Stimulated activated CD8-positive, alpha-beta memory T cell treated with anti-CD3 and anti-CD28 coated beads, Interleukin-7, amount 100 ng/mL, for 24 hours (primary cell): ENCODE data around the gene RANBP9.

Experiments used
- DNase-seq: peaks from one replicate; pipeline ENCODE4 v3.0.0-alpha.2; 2020; ENCODE audit warnings: low read depth

RANBP9 gene

DNA sequence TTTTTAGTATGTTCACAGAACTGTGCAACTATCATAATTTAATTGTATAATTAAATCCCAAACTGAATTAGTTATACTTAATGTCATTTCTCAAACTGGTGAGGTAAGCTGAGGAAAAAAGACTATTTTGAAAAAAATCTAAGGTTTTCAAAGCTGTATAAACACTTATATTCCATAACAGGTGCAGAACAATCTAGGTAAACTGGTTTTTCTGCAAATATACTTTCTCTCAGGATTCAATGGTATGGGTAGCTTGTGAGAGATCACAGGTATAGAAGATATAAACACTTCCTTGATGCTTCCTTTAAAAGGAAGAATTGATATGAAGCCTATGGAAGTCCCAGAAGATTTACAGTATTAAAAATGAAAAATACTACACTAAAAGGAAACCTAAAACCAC is 62.8 kb downstream of the RANBP9 start:
- DNase-seq: no peak

DNA sequence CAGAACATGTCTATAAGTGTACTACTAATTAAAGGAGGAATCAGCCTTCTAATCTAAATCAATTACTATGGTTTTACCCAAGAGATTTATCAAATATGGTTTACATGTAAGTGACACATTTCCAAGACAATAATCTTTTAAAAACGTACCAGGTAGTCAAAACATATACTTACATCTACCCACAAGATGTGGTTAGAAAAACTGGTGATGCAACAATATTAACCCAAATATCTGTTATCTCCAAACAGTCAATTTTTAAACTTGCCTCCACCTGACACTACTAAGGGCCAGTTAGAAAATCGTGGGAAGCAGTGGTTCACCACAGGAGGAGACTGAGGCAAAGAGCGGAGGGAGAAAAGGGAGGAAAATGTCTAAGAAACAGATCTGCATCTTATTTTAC is 68.5 kb downstream of the RANBP9 start:
- DNase-seq: no peak

DNA sequence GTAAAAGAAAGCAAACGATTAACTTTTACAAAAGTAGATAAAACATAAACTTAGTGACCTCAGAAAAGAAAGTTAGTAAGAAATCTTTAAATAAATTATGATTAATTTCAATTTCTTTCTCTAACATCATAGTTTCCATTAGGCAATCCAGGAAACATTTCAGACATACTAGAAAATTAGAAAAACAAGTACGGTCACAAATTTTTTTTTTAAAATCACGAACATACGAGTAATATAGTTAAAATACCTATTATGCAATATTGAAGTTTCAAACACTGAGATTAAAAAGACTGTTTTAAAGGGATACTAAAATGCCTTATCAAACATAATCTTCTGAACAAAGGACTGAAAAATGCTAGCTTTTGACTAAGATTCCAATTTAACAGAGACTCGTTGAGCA is 70.3 kb downstream of the RANBP9 start:
- DNase-seq: no peak

DNA sequence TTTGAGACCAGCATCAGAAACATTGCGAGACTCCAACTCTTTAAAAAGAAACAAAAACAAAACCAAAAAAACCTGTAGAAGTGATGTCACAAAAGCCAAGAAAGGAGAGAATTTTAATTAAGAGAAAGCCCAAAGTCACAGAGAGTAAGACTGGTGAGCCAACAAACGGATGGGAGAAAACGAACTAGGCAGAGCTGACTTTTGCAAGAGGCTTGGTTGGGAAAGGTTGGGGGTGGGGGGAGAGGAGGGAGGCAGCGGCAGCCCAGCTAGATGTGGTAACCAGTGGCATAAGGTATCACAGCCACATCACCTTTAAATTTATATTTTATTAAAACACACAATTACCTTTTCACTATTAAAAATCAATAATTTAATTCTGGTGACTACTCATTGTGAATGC is 73.0 kb downstream of the RANBP9 start:
- no peak for DNase-seq

DNA sequence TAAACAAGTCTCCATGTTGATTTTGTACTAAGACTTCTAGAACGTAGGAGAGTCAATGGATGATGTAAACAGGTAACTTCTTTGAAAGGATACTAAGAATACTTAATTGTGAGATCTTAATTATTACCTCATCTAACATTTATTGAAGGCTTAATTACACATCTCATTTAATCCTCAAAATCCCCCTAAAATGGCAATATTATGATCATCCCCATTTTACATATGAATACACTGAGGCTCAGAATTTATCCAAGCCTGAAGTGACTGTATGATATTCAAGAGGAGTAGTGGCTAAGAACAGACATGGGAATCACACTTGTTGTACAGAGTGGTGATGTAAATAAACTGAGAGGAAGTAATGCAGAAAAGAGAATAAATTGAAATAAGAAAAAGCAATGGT is 73.6 kb downstream of the RANBP9 start:
- no peak for DNase-seq

DNA sequence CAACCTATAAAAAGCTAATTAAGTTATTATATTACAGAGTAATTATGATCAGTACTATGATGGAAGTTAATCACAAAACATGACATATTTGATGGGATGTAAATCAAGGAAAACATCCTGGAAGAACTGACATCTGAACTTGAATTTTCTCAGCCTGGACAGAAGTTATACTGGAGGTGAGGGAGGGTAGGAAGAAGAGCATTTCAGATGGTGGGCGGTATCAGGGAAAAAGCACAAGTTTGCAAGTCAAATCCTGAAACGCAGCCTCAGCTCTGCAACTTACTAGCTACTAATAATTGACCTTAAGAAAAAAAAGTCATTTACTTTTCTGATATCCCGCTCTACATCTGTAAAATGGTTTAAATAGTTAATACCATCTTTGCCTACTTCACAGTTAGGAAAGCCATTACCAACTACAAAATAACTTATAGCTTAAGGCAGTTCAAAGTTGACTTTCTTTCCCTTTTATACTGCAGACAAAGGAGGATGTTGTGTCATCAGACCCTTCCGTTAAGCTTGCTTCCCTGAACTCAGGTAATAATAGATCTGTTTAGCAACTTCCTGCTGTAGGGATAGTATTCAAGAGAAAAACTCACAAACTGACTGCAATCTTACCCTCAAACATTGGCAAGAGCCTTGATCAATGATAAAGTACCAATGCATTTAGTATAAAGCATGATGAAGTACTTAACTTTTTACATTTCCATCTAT is 75.5 kb downstream of the RANBP9 start:
- DNase-seq: no peak

DNA sequence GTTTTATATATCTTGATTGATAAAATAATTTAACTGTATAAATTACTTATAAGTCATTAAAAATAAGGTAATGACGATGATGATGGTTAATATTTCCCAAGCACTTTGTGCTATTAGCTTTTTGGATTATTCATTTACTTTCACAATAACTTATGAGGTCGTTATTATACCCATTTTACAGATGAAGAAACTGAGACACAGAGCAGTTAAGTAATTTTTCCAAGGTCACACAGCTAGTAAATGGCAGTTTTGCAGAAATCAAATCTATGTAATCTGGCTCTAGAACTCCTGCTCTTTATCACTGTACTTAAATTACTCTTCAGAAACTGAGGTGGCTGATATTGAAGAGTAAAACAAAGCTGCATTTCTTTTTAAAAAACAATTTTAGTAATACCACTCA is 78.3 kb downstream of the RANBP9 start:
- DNase-seq: no peak

DNA sequence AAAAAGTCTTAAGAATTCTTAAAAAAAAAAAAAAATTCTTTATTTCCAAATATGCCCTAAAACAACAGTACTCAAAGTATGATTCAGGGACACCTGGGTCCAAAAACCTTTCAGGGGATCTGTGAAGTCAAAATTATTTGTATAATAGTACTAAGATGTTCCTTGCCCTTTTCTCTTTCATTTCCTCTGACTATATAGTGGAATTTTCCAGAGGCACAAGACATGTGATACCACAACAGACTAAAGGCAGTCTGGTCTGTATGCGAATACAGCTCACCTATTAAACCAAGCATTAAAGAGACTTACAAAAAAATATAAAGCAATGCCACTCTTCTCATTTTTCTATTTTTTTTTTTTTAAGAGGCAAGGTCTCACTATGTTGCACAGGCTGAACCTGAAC is 81.1 kb downstream of the RANBP9 start:
- no peak for DNase-seq

DNA sequence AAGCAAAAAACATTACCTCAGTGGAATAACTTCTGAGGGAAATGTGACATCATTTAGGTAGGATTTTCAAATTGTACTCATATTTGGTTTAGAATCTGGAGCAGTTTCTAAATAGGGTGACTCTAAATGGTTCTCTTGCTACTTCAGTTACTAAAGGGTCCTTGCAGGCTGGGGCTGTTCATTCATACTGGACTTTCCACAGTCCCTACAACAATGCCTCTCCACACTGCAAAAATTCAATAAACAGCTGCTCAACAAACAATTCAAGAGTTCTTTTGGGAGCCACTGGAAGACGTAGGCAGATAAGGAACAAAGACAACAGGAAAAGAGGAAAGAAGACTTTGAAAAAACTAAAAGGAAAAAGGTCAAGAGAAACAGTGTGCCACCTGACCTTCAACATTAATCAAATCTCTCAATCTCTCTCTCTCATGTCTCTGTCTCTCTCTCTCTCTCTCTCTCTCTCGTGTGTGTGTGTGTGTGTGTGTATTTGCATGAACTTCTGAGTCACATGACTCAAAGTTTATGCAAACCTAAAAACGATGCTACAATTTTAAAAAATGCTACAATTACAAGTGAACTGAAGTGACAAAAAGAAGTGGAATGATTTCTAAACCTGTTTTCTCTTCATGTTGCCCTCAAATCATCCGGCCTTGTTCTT is 82.0 kb downstream of the RANBP9 start:
- no peak for DNase-seq

DNA sequence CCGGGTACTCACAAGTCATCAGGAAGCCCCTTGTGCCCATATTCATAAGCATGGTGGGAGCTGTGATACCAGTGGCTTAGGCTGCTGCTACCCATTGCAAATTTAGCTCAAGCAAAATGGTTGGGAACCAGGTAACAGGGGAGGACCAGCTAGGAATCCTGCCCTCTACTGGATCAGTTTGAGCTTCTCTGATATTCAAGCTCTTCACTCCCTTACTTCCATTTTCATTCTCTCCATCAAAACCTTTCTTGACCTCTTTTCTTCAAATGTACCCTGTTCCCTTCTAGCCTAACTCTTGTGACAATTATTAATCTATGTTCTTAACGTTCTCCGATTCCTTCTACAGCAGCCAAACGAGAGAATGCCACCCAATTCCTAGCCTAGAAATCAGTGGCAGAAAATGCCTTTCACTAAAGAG is 86.8 kb downstream of the RANBP9 start:
- no peak for DNase-seq

DNA sequence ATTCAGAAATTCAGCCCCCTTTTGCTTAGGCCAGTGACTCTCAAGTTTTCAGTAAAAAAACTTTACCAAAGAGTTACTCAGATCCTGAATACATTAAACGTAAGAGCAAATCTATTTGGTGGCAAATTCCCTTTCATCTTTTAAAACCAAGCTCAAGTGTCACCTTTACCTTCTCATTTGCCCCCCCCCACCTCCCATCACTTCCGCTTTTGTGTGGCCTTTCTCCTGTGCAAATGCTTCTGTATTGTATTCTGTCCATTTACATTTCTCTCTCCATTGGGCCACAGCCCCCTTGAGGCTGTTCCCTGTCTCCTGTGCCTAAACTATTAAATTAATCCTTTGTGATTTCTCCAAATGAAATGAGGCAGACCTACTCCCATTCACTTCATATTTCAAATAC is 94.6 kb downstream of the RANBP9 start:
- no peak for DNase-seq

DNA sequence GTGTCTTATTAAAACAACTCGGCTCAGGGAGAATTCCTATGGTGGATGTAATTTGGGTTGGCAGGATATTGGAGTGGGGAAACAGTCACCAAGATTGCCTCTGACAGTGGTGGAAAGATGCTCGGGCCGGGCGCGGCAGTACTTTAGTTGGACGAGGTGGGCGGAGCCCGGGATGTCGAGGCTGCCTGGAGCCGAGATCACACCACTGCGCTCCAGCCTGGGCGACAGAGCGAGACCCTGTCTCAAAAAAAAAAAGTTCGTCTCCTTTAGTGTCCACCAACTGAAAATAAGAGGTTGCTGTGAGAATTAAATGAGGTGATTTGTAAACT is 95.9 kb downstream of the RANBP9 start:
- peak; percentile 26 for DNase-seq

DNA sequence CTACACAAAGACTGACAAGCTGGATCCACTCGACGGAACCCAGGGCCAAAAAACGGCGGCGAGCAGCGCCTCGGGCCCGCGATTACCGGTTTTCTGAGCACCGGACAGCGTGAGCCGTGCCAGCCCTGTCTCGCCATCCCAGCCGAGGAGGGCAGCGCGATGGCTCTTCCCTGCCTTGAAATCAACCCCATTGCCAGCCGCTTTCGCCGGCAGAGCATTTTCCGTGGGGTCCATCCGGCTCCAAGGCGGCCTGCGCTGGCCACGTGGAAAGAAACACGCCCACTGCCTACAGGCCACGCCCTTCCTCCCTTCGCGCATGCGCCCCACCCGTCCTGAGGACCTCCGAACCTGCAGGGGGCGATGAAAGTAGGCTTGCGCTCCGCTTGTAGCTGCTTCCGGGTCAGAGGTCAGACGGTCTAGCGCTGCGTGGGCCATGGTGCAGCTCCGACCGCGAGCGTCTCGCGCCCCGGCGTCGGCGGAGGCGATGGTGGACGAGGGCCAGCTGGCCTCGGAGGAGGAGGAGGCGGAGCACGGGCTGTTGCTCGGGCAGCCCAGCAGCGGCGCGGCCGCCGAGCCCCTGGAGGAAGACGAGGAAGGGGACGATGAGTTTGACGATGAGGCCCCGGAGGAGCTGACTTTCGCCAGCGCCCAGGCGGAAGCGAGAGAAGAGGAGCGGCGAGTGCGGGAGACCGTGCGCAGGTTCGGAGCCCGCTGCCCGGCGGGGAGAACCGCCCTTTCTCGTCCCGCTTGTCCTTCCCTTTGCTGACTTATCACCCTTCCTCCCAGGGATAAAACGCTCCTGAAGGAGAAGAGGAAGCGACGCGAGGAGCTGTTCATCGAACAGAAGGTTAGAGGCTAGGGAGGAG is 96.5 kb downstream of the RANBP9 start, which contains the start of gene NOL7:
Gene NOL7 (plus strand): TSS at position 410 of the 866 bp plus-strand sequence. CDS start 24 bp downstream, at position 434.
- peak; percentile 96 for DNase-seq

DNA sequence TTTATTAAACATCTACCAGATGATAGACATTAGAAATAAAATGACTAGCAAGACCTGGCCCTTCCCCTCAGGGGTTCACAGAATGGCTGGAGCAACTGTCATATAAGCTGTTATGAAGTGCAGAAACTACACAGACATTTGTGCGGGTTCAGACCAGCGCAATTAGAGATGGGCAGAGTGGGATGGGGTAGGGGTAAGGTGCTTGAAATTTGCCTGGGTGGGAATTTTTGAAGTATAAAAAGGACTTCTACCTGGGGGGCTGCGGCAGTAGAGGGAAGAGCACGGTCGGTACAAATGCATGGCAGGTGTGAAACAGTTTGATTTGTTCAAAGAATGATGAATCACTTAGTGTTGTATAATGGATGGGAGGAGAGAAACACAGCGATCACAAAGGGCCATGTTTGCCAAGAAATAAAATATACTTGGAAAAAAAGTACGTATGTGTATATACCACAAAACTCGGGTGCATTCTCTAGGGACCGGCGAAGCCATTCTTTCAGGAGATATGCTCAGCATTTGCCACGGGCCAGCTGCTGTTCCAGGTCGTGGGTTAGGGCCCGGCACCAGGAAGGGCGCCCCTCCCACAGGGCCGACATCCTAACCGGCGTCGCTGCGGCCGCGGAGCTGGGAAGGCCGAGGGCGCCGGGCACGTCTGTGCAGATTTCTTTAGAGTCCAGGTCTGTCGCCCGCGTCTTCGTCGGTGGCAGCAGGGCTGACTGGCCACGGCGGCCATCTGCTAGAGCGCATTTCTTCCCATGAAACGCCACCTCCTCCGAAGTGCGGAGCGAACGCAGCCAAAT is 97.3 kb downstream of the RANBP9 start:
- no peak for DNase-seq

DNA sequence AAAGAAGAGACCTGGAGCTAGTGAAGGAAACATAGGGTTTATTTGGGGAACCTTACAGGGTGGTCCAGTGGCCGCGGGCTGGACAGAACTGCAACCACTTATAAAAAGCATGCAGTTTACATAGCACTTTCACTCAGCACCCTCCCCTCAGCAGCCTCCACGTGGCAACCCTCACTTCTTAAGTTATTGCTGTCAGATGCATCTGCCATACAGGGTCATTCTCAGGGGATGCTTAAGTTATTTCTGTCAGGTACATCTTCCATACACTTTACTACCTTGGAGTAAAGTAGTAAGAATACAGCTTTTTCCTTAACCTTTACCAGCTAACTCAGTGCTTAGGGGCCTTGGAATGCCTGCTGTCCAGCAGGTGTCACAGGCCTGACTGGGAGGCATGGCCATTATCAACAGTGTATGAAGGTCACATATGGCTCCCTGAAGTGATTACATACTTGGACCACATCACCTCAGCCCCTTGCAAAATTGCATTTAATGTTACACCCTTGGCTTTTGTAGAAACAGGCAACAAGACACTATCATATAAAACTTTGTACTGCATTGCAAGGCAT is 98.5 kb downstream of the RANBP9 start:
- DNase-seq: no peak

DNA sequence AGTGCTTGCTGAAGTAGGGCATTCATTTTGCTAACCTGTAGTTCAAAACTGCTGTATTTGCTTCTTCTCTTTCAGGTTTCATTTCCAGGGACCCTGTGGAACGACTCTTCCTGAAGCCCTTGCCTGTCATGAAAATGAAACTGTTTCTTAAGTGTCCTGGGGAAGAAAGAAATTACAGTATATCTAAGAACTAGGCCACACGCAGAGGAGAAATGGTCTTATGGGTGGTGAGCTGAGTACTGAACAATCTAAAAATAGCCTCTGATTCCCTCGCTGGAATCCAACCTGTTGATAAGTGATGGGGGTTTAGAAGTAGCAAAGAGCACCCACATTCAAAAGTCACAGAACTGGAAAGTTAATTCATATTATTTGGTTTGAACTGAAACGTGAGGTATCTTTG is 99.9 kb downstream of the RANBP9 start:
- DNase-seq: no peak

DNA sequence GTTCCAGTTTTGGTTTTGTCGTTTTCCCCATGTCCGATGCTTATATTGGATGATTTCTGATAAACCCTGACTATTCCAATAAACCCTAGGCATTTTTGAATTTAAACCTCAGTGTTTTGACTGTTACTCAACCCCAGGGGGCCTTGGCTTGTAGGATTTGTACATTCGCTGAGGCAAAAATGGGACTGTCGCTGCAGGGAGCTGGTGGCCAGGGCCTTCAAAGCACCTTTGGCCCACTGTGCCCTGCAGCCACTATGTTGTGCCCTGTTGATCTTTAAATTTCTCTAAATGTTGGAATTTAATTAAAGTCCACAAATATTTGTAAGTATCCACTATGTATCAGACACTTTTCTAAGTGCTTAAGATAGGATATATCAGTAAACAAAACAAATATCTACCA is 106.0 kb downstream of the RANBP9 start:
- DNase-seq: no peak

DNA sequence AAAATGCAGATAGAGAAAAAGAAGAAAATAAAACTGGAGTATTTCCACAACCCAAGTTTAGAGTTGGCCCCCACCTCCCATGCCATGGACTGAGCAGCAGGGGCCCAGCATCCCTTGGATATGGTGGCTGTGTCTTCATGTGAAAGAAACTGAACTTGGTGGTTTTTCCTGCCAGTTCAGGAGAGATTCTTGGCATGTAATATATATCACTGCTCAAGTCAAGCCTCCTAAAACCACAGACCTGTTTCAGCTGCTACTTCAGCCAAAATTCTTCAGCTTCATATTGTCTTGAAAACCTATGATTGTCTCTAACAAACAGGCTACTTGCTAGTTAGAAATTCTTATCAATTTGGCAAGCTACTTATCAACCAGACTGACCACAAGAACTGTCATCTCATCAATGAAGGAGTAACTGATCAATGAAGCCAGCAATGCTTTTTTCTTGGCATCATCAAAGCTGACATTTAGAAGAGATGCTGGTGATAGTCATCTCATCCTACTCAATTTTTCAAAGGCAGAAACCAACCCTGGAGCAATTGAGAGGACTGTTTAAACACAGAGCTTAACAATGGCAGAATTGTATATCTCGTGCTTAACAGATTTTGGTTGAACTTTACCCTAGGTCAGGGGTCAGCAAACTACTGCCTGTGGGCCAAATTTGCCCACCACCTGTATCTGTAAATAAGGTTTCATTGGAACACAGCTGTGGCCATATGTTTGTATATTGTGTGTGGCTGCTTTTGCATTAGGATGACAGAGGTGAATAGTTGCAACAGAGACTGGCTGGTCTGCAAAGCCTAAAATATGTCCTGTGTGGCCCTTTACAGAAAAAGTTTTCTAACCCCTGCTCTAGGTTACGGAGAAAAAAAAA is 106.9 kb downstream of the RANBP9 start:
- DNase-seq: no peak

DNA sequence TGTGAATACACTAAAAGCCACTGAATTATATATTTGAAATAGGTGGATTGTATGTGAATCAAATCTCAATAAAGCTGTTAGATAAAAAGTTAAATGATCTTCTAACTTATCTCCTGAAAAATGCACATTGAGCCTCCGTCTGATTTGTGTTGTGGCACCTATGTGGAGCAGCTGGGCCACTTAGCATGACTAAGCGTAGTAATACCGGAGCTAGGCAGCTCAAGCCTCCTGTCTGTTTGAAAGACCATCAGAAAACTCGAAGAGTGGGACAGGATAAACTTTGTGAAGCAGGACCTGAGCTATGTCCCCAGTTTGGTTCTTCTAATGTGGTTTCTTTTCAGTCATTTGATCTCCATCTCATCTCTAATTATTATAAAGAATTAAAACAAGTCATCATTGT is 107.5 kb downstream of the RANBP9 start:
- no peak for DNase-seq

DNA sequence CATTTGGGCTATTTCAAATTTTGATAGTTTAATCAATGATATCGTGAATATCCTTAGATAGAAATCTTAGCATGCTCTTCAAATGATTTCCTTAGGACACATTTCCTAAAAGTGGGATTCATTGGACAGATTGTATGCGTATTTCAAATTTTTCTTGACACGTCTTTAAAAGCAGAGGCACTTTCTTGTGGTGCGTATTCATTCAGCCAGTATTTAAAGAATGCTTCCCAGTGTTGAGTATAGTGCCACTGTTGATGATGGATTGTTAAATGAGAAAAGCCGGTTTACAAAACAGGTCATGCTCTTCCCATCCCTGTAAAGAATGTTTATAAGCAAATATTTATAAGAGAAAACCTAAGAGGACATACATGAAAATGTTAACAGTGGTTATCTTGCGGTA is 111.6 kb downstream of the RANBP9 start:
- no peak for DNase-seq

DNA sequence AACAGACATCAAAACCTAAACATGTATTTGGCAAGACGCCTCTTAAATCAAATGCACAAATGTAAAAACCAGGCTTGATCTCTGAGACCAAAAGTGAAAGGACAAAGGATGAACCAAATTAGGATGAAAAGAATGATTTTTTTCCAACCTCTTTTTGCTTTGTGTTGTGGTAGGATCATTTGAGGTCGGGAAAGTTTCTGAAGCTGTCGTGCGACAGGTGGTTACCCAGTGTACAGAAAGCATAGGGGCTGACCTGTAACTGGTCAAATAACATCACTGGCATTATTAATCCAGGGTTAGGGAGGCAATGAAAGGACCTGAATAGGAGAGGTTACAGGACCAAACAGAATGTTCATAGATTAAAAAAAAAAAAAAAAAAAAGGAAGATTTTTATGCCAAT is 114.6 kb downstream of the RANBP9 start:
- no peak for DNase-seq
